Stimulated activated CD8-positive, alpha-beta memory T cell treated with anti-CD3 and anti-CD28 coated beads, Interleukin-7, amount 100 ng/mL, for 1 hour (primary cell): ENCODE results near the gene SVIL.
"Not testable (repeated sequence)": the region's sequence is repeated elsewhere in the genome, so short reads cannot be mapped to it uniquely, and the experiment has no call there.

ENCODE experiments used
- DNase-seq, 2 donors: peaks; one replicate each; pipeline ENCODE4 v3.0.0-alpha.2; 2020; ENCODE audit warnings: low read depth in 2 of 2

The SVIL gene

DNA sequence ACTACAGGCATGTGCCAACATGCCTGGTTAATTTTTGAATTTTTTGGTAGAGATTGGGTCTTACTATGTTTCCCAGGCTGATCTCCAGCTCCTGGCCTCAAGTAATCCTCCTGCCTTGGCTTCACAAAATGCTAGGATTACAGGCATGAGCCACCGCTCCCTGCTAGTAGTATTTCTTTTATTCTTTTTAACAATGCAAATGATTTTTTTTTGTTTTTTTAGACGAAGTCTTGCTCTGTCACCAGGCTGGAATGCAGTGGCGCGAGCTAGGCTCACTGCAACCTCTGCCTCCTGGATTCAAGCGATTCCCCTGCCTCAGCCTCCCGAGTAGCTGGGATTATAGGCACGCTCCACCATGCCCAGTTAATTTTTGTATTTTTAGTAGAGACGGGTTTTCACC is 58.1 kb downstream of the SVIL start:
- DNase-seq = no peak

DNA sequence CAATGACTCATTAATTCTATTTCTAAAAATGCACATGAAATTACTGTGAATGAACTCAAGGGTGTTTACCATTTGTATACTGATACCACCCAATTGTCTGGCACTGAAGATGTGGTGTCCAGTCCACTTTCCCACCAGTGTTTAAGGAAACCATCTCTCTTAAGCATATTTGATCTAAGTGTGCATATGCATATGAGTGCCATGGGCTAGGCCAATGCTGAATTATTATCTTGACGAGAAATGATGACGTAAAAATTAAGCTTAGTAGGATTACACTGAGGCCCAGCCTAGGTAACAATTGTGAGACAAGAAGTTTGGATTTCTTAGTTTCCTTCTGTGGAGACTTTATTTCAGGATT is 59.7 kb downstream of the SVIL start:
- DNase-seq = no peak

DNA sequence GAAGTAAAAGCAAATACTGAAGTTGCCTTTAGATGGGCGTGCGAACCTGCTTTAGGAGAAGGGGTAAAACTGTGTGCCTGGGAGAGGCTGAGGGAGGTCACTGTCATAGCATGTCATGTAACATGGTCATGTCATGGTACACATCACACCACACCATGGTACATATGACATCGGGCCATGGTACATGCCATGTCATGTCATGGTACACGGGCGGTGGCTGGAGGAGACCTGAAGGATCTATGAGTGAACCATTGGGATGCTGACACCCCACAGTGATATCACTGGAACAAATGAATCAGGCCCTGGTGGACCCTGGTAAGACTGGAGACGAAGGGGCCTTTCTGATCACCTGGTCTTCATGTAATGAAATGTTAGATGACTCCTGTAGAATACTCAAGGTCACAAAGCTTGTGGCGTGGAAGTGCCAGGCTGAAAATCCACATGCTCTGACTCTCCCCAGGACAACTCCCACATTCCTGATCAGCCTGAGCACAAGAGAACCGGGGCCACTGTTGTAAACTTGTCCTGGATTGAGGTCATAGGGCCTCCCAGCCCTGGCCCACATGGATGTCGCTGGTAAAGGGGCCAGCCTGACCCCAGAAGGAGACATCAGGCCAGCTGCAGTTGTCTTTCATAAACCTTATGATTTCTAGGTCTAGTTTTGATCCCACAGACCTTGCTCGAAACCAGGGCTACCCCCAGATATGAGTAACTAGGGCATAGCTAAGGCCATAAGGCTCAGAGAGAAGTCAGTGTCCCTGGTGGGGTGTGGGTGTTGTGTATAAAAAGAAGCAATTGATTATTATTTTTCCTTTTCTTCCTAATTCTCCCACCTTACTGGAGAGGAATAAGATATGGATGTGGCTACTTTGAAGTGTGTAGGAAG is 60.3 kb downstream of the SVIL start:
- DNase-seq = not testable (repeated sequence)

DNA sequence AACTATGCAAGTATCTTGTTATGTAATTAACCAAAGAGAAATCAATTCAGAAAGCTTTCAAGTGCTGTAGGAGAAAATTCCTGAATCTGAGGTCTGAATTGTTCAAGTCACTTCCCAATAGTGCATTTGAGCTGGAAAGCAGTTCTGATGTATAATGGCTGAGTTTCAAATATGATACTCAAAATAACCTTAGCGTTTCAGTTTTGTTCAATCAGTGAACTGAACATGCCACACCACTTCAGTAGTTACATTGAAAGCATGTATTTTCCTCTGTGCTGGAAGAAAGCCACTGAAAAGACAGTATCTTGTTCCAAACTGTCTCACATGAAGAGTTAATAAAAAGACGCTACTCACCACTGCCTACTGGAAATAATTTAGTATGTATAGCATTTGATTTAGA is 64.5 kb downstream of the SVIL start:
- not testable (repeated sequence) for DNase-seq

DNA sequence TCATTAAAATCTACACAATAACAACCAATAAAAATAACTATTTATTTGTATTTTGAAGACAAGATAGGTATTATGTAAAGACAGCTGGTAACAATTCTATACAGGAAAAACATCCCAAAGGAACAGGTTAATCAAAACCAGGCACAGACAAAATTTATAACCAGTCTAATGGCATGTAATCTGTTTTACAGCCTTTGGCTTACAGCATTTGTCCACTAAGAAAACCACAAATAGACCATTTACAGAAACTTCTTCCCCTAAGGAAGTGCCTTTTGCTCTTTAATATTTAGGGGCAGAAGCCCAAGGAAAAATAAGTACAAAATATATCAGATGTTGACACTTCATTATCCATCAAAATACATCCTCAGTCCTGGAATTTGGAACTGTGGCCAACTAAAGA is 65.0 kb downstream of the SVIL start:
- no peak for DNase-seq

DNA sequence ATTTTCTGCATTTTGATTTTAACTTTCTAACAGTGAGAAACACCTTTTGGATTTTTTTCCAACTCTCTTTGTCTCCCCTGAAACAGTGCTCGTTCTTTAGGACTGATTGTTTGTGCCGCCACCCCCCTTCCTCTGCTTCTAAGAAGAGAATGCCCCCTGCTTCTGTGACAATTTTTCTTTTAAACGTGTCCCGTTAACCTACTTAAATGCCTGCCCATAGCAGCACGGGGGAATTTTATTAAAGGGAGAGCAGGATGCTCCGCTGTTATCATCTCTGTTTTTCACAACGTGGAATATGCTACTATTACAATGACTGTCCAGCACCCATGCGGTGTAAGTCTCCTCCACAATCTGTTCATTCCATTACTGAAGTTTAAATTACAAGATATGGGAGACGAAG is 67.8 kb downstream of the SVIL start:
- DNase-seq = no peak

DNA sequence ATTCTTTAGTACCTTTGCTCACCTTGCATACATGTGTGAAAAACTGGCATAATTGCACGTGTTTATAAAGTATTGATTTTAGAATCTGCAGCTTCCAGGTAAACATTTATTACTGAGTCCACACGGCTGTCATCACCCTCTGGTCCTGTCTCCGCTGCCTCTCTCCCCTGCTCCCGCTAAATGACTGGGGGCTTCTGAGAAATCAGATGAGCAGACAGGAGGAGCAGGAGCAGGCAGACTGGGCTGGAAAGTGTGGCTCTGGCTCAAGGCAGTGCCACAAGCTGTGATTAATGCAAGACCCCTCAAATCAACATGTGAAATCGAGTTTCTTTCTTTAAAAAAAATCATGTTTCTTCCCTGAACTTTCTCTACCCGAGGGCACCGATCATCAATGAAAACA is 68.6 kb downstream of the SVIL start:
- DNase-seq = not testable (repeated sequence)

DNA sequence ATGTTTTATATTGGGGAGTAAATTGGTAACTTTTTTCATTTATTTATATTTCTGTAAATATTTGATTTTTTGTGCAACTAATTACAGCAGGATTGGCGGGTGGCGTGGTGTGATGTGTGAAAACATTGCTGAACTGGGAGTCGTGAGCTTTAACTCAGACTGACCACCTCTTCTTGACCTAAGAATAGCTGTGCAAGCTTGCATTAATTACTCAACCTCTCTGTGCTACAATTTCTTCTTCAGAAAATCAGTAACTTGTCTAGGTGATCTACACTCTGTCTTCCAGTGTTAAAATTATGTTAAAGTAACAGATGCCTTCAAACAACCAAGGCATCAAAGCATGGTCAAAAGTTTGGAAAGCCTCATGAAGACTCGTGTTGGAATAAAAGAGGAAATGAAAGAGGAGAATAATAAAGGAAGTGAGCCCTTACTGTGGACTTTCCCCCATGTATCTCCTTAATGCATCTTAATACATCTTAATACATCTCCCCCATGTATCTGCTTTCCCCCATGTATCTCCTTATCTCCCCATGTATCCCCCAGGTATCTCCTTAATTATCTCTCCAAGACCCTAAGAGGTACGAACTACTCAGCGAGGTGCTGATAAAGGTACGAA is 71.2 kb downstream of the SVIL start:
- DNase-seq = no peak

DNA sequence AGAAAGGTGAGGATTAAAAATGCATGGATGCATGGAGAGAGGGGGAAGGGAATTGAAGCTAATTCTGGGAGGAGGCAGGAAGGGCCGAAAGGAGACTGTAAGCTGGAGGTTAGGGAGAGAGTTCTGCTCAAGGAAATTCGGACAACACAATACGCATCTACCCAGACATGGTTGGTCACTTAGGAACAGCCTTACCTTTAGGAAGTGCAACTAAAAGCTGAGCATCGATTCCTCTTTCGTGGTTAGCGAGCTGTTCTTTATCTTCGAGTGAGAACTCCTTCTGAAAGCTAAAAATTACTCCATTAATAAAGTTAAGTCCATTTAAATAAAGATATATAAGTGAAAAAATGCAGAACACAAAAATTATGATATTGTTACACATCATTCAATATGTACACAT is 71.8 kb downstream of the SVIL start:
- DNase-seq = not testable (repeated sequence)

DNA sequence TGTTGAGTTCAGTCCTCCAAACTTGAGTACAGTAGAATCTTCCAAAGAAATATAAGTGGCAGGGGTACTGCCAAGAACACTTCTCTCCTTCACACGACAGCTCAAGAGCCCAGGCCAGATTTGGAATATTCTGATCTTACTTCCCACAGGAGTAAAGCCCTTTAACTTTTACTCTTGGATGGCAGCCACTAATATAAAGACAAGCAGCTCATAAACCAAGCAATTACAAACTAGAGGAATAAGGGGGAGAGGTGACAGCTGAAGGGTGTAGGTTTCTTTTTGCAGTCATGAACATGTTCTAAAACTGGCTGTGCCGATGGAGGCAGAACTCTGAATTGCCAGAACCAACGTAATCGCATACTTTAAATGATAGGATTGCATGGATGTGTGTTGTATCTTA is 74.8 kb downstream of the SVIL start:
- no peak for DNase-seq

DNA sequence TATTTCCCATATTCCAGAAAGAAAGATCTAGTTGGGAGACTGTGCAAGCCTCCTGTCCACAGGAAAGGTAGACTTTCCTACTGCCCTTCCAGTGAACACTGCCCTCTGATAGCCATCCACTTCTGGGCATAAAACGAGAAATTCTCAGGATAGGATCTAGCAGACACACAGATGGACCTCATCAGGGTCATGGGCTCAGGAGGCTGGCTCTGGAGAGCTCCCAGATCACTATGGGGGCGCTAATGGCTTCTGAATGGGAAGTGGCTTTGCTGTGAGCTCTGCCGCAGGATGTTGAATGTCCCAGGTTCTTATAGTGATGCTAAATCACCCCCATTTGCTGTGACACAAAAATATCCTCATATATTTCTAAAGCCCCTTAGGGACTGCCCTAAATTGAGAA is 77.1 kb downstream of the SVIL start:
- DNase-seq = no peak

DNA sequence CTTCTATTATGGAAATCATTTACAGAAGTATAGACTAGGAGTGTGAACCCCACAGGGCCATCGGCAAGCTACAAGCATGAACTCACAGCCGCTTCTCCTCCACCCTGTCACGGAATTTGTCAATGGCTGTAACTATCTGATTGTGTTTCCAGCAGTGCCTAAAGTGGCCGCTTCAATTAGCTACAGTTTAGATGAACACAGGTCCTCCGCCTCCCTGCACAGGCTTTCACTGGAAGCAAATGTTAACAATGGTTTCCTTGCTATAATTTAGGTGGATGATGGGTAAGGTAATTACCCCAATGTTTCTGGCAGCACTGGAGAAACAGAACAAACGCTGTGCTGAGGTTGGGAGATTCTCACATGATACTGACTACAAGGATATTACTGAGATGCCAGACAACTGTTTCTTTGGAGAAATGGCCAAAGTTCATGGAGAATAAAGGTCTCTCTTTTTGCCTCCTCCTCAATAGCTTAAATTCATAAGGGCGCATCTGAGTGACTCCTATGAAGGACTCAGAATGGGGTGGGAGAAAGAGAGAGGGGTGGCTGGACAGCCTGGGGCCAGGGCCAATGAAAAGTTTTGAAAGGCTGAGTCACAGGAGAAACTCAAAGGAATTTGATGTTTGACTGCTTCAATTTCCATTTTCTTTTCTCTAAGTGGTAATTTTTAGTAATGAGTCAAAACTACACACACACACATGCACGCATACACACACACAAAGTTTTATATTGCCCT is 78.9 kb downstream of the SVIL start:
- DNase-seq = no peak

DNA sequence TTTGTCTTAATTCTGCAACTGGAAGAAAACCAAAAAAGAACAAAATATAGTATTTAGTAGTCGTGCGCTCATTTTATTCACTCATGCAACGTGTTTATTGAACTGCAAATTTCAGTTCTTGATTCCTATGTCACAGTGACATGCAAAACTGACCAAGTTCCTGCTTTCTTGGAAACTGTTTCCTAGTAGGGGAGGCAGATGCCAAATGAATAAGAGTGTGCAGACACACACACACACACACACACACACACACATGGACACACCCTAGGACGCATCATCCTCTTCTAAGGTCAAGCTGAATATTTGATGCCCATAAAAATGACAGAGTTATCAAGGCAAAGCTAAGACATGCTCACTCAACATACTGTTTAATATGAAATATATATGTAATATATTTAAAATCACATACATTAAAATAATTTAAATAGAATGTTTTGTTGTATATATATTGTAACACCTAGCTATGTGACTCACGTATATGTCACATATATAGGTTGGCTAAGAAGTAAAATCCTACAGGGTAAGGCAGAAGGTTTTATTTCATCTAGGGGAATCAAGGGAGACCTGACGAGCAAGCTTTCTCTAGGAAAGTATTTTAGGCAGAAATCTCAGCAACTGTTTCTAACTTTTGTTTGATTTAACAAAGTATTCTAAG is 79.6 kb downstream of the SVIL start:
- no peak for DNase-seq

DNA sequence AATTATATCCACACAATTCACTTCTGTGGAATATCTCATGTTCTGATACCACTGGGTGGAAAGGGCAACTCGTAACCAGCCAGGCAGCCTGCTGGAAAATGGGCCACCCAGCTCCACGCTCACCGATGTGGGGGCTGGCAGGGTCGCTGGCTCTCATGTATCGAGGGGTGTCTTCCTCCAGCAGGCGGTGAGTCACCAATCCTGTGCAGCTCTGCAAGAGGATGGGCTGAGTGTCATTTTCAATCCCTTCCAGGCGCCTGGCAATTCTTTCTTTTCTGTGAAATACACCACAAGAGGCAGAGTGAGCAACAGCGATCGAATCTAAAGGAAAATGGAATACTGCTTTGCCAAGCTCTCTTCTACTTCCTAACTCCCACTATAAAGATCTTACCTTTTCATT is 80.1 kb downstream of the SVIL start:
- DNase-seq = no peak

DNA sequence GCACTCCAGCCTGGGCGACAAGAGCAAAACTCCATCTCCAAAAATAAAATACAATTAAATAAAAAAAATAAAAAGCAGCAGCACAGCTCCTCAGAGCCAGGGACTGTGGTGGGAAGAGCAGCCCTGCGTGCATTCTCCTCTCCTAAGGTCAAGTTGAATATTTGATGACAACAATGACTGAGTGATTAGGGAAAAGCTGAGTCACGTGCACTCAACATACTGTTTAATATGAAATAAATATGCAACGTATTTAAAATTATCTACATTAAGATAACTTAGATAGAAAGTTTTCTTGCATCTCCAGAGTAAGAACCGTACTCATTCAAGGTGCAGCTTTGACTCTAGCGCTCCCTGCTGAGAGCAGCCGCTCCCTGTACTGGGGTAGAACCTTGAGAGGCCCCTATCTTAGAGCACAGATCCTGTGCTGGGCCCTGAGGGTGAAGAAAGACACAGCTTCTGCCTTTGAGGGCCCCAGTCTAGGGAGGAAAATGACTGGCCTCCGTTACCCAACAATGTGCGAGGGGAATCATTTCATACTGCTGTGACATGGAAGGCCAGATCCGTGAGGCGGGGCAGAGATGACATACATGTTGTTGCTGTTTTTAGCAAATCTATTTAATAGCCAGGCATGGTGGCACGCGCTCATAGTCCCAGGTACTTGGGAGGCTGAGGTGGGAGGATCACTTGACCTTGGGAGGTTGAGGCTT is 81.1 kb downstream of the SVIL start:
- DNase-seq = no peak

DNA sequence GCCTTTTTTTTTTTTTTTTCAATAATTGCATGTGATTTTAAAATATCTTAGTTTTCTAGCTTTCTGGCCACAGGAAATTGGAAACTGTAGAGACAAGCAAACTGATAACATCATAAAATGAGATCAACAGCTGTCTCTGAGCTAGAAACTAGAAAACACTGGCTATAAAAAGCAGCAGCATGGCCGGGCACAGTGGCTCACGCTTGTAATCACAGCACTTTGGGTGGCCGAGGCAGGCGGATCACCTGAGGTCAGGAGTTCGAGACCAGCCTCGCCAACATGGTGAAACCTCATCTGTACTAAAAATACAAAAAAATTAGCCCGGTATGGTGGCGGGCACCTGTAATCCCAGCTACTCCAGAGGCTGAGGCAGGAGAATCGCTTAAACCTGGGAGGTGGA is 81.7 kb downstream of the SVIL start:
- DNase-seq = not testable (repeated sequence)

DNA sequence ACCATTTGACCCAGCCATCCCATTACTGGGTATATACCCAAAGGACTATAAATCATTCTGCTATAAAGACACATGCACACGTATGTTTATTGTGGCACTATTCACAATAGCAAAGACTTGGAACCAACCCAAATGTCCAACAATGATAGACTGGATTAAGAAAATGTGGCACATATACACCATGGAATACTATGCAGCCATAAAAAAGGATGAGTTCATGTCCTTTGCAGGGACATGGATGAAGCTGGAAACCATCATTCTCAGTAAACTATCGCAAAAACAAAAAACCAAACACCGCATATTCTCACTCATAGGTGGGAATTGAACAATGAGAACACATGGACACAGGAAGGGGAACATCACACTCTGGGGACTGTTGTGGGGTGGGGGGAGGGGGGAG is 85.3 kb downstream of the SVIL start:
- DNase-seq = not testable (repeated sequence)

DNA sequence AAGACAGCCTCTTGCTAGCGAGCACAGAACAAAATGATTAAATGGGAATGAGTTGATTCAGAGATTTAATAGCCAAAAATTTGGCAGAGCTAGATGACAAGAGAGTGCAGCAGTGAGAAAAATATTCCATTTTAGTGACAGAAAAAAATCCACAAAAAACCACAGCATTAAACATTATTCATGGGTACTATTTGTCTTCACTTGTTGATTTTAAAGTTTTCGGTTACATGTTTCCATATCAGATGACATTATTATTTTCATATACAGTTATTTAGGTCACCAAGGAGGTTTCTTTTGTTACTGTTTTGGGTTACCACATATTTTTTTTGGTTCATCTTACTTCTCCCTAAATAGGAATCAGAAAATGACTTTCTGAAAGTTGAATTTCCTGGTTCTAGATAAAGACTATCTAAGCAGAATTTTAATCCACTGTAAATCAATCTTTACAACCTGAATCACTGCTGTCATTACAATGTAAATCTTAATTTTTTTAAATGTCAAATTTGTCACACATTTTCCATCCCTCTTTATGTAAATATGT is 87.9 kb downstream of the SVIL start:
- DNase-seq = no peak

DNA sequence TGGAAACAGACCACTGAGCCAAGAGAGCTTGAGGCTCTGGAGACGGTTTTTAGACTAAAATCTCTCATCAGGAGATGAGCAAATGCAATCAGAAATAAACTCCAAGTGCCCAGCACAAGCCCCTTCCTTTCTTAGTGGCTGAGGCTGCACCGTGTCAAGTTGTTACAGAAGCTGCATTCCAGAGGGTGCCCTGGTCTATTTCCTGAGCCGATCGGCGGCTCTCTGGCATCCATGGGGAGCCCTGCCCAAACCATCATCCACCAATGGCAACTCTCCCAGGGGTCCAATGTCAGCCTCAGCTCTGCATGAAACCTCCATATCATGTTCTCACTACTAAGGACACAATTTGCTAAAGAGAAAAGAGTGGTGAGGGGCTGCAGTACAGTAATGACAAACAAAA is 89.6 kb downstream of the SVIL start:
- no peak for DNase-seq

DNA sequence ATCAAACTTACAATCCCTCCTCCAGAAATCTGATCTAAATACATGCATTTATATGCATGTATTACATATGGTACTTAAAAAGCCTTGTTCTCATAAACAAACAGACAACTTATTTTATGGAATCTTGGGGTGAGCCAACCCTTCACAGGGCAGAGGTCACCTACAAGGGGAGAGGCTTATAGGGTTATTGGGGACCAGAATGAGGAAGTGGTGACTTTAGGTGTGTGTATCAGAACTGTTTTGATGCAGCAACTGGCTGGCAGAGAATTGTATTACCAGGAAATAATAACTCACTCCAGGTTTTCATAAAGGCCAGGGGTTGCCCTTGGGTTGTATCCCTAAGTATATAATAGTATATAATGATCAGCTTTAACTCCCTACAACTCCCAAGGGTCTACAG is 91.1 kb downstream of the SVIL start:
- DNase-seq = no peak

DNA sequence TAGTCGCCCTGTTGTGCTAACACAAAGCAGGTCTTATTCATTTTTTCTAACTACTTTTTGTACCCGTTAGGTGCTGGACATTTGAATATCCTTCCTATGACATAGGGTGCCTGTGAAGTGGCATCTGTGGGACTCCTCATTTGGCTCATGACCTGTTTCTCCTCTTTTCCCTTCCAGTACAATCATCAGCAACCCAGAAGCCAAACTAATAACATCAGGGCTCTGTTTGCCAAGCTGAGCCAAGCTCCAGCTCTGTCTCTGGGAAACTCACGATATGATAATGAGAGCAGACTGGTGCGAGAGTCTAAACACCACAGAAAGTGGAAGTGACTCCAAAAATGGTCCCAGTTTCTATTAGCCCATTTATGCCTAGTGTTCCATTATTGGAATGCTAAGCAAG is 92.0 kb downstream of the SVIL start:
- DNase-seq = no peak
